Measurements from ENCODE around the gene GRIK5. TPM values are rescaled to one million over a fixed set of nuclear protein-coding genes. Genes with fewer than 3 reads are reported as not detected.

The GRIK5 gene
- total and polyA plus RNA-seq, 4 donors: 0.09 to 0.42 (median 0.17) TPM; not detected in 1

DNA sequence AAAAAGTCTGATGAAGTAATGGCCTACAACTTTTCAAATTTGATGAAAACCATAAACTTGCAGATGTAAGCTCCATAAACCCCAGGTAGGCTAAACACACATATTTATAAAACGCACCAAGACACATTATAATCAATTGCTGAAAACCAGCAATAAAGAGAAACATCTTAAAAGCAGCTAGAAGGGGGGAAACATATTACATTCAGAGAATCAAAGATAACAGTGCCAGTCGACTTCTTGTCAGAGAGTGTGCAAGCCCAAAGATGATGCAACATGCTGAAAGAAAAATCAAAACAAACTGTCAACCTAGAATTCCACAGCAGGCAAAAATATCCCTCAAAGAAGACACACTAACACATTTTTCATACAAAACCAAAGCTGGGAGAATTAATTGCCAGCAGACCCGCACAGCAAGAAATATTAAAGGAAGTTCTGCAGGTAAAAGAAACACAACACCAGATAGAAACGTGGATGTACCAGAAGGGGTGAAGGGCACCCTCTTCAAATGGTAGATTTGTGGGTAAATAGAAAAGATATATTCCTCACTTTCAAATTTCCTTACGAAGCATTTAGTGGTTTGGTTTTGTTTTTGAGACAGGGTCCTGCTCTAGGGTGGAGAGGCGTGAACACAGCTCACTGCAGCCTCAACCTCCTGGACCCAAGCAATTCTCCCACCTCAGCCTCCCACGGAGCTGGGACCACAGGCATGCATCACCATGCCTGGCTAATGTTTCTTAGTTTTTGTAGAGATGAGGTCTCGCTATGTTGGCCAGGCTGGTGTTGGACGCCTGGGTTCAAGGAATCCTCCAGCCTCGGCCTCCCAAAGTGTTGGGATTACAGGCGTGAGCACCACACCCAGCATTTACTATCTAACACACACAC lies 59.5 kb downstream of the GRIK5 start:
- TF ChIP-seq FOXA2 (IDR thresholded peaks at IDR 0.05): no peak
- no peak for TF ChIP-seq TAF1 (conservative IDR thresholded peaks at IDR 0.05)
- TF ChIP-seq, protein P1, sequence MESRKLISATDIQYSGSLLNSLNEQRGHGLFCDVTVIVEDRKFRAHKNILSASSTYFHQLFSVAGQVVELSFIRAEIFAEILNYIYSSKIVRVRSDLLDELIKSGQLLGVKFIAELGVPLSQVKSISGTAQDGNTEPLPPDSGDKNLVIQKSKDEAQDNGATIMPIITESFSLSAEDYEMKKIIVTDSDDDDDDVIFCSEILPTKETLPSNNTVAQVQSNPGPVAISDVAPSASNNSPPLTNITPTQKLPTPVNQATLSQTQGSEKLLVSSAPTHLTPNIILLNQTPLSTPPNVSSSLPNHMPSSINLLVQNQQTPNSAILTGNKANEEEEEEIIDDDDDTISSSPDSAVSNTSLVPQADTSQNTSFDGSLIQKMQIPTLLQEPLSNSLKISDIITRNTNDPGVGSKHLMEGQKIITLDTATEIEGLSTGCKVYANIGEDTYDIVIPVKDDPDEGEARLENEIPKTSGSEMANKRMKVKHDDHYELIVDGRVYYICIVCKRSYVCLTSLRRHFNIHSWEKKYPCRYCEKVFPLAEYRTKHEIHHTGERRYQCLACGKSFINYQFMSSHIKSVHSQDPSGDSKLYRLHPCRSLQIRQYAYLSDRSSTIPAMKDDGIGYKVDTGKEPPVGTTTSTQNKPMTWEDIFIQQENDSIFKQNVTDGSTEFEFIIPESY (IDR thresholded peaks at IDR 0.05): no peak
- no peak for TF ChIP-seq HNF4G (IDR thresholded peaks at IDR 0.05)
- TF ChIP-seq SP1 (IDR thresholded peaks at IDR 0.05): no peak
- TF ChIP-seq HNF4A (conservative IDR thresholded peaks at IDR 0.05): no peak
- TF ChIP-seq RAD21 (IDR thresholded peaks at IDR 0.05): no peak
- TF ChIP-seq ATF3 (IDR thresholded peaks at IDR 0.05): no peak
- TF ChIP-seq, protein P2, sequence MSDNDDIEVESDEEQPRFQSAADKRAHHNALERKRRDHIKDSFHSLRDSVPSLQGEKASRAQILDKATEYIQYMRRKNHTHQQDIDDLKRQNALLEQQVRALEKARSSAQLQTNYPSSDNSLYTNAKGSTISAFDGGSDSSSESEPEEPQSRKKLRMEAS (IDR thresholded peaks at IDR 0.05): no peak
- TF ChIP-seq RXRA (IDR thresholded peaks at IDR 0.05): no peak
- no peak for TF ChIP-seq YY1 (IDR thresholded peaks at IDR 0.05)
- TF ChIP-seq GABPA (IDR thresholded peaks at IDR 0.05 in 1 of 2, conservative IDR thresholded peaks at IDR 0.05 in 1 of 2): no peak
- TF ChIP-seq JUND (IDR thresholded peaks at IDR 0.05): no peak
- no peak overlapping the region for H3K4me3 ChIP-seq (ENCODE audit: low read depth in 1 of 3, low read length in 3 of 3)
- 74% methylated on average over 11 of the region's 11 CpGs for WGBS
- H3K9ac ChIP-seq (ENCODE audit: low read depth in 1 of 2, low read length in 2 of 2): no peak overlapping the region
- H3K9me3 ChIP-seq (ENCODE audit: control insufficient read depth in 4 of 4, low read length in 3 of 4): no peaks in the 10 kb centered on the region
- no peaks in the 10 kb centered on the region for H3K36me3 ChIP-seq (ENCODE audit: control insufficient read depth in 4 of 4, insufficient read depth in 3 of 4, low read depth in 1 of 4, low read length in 3 of 4)
- no peak overlapping the region for H3K27ac ChIP-seq (ENCODE audit: low read depth in 1 of 2, low read length in 2 of 2)
- no peak for DNase-seq (ENCODE audit: low spot score)
- H3K27me3 ChIP-seq (ENCODE audit: control insufficient read depth in 4 of 4, insufficient read depth in 4 of 4, low read length in 3 of 4): peaks cover 0 to 3% (median 0%) of the 10 kb centered on the region in 4 donors
- no peaks in the 10 kb centered on the region for H3K4me1 ChIP-seq (ENCODE audit: control insufficient read depth in 4 of 4, insufficient read depth in 4 of 4, low read length in 3 of 4)

DNA sequence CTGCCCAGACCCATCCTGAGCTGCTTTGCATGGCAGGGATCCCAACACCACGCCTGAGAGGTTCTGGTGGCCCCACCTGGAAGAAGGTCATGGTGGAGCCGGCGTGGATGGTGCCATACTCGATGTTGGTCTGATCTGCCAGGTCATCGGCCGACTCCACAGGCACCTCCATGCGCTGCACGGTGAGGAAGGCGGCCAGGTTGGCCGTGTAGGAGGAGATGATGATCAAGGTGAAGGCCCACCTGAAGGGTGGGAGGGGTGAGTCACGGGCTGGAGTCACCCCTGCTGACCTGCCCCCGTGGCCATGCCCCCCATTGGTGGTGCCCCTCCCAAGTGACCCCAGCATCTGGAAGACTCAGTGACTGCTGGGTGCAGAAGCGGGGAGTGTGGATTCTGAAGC lies 63.4 kb downstream of the GRIK5 start:
- Histone ChIP-seq H3K4me3 (ENCODE audit: low read depth in 1 of 3, low read length in 3 of 3) (no peak overlapping the region), H3K9ac (ENCODE audit: low read depth in 1 of 2, low read length in 2 of 2) (no peak overlapping the region), H3K27me3 (ENCODE audit: control insufficient read depth in 4 of 4, insufficient read depth in 4 of 4, low read length in 3 of 4) (peaks cover 0 to 7% (median under 1%) of the 10 kb centered on the region in 4 donors), H3K9me3 (ENCODE audit: control insufficient read depth in 4 of 4, low read length in 3 of 4) (no peaks in the 10 kb centered on the region), H3K4me1 (ENCODE audit: control insufficient read depth in 4 of 4, insufficient read depth in 4 of 4, low read length in 3 of 4) (no peaks in the 10 kb centered on the region), H3K27ac (ENCODE audit: low read depth in 1 of 2, low read length in 2 of 2) (no peak overlapping the region), H3K36me3 (ENCODE audit: control insufficient read depth in 4 of 4, insufficient read depth in 3 of 4, low read depth in 1 of 4, low read length in 3 of 4) (no peaks in the 10 kb centered on the region)
- no peak for TF ChIP-seq FOXA2 (IDR thresholded peaks at IDR 0.05)
- TF ChIP-seq RAD21 (IDR thresholded peaks at IDR 0.05): no peak
- TF ChIP-seq YY1 (IDR thresholded peaks at IDR 0.05): no peak
- TF ChIP-seq FOXA1 (IDR thresholded peaks at IDR 0.05): no peak
- WGBS: 83% methylated on average over 13 of the region's 13 CpGs
- DNase-seq (ENCODE audit: low spot score): no peak

GRCh38 chr19:42005504-42005903 lies 64.5 kb downstream of the GRIK5 start:
- Histone ChIP-seq H3K36me3 (ENCODE audit: control insufficient read depth in 4 of 4, insufficient read depth in 3 of 4, low read depth in 1 of 4, low read length in 3 of 4) (no peaks in the 10 kb centered on the region), H3K4me3 (ENCODE audit: low read depth in 1 of 3, low read length in 3 of 3) (no peak overlapping the region), H3K4me1 (ENCODE audit: control insufficient read depth in 4 of 4, insufficient read depth in 4 of 4, low read length in 3 of 4) (no peaks in the 10 kb centered on the region), H3K27me3 (ENCODE audit: control insufficient read depth in 4 of 4, insufficient read depth in 4 of 4, low read length in 3 of 4) (peaks cover 0 to 9% (median 2%) of the 10 kb centered on the region in 4 donors), H3K9me3 (ENCODE audit: control insufficient read depth in 4 of 4, low read length in 3 of 4) (no peaks in the 10 kb centered on the region), H3K9ac (ENCODE audit: low read depth in 1 of 2, low read length in 2 of 2) (no peak overlapping the region), H3K27ac (ENCODE audit: low read depth in 1 of 2, low read length in 2 of 2) (no peak overlapping the region)
- no peak for DNase-seq (ENCODE audit: low spot score)
- 89% methylated on average over 22 of the region's 22 CpGs for WGBS
- no peak for TF ChIP-seq TAF1 (conservative IDR thresholded peaks at IDR 0.05)
- no peak for TF ChIP-seq EGR1 (IDR thresholded peaks at IDR 0.05; ENCODE audit: low read depth in 2 of 2)
- no peak for TF ChIP-seq HNF4G (IDR thresholded peaks at IDR 0.05)
- TF ChIP-seq, protein P2 (IDR thresholded peaks at IDR 0.05): no peak
- no peak for TF ChIP-seq FOXA1 (IDR thresholded peaks at IDR 0.05)
- TF ChIP-seq REST (IDR thresholded peaks at IDR 0.05): no peak
- TF ChIP-seq JUND (IDR thresholded peaks at IDR 0.05): no peak
- TF ChIP-seq FOXA2 (IDR thresholded peaks at IDR 0.05): no peak
- TF ChIP-seq, protein P3, sequence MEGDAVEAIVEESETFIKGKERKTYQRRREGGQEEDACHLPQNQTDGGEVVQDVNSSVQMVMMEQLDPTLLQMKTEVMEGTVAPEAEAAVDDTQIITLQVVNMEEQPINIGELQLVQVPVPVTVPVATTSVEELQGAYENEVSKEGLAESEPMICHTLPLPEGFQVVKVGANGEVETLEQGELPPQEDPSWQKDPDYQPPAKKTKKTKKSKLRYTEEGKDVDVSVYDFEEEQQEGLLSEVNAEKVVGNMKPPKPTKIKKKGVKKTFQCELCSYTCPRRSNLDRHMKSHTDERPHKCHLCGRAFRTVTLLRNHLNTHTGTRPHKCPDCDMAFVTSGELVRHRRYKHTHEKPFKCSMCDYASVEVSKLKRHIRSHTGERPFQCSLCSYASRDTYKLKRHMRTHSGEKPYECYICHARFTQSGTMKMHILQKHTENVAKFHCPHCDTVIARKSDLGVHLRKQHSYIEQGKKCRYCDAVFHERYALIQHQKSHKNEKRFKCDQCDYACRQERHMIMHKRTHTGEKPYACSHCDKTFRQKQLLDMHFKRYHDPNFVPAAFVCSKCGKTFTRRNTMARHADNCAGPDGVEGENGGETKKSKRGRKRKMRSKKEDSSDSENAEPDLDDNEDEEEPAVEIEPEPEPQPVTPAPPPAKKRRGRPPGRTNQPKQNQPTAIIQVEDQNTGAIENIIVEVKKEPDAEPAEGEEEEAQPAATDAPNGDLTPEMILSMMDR (IDR thresholded peaks at IDR 0.05; ENCODE audit: low read depth, low read length, missing input control): no peak
- no peak for TF ChIP-seq ATF3 (IDR thresholded peaks at IDR 0.05)
- TF ChIP-seq GABPA (IDR thresholded peaks at IDR 0.05 in 1 of 2, conservative IDR thresholded peaks at IDR 0.05 in 1 of 2): no peak
- no peak for TF ChIP-seq HNF4A (conservative IDR thresholded peaks at IDR 0.05)
- no peak for TF ChIP-seq RXRA (IDR thresholded peaks at IDR 0.05)

Measured in liver (tissue), 9 donors.